Endothelial cell of umbilical vein (primary cell): ENCODE data around the gene CIITA. TPM values are rescaled to one million over a fixed set of nuclear protein-coding genes. Genes with fewer than 3 reads are reported as not detected.

Experiments used
- BruUV-seq: library from RNA; stranded (reverse); fragments of 400-500 nt; replicated peaks from 2 replicates; lab custom pipeline; 2021; lab: Mats Ljungman, UMichigan
- CTCF ChIA-PET: fragments of 300-600, 350-600 bp; sonication (Branson Sonifier 250); formaldehyde crosslinking; loops from one replicate; lab custom pipeline; 2021; ENCODE audit warnings: antibody characterized with exemption, inconsistent platforms; lab: Charles Lee
- POLR2A ChIA-PET: fragments of 300-600, 350-600 bp; sonication (Branson Sonifier 250); formaldehyde crosslinking; loops from one replicate; lab custom pipeline; 2021; ENCODE audit warnings: antibody characterized with exemption, inconsistent platforms; lab: Charles Lee
- DNase-seq: peaks from one replicate; pipeline ENCODE4 v3.0.0-alpha.2; 2011; ENCODE audit warnings: low read depth, low spot score
- FAIRE-seq: peaks from 2 replicates; lab custom pipeline; 2011; peaks lifted over from hg19 to GRCh38; lab: Jason Lieb, UNC
- H2AFZ ChIP-seq: 2 replicates; pipeline ENCODE4 v1.6.0; 2012; ENCODE audit warnings: low read depth, low read length, control low read depth, inconsistent platforms
- H3K27ac ChIP-seq: 2 replicates; pipeline ENCODE4 v1.5.1; 2011; ENCODE audit warnings: low read depth, mild to moderate bottlenecking, control low read depth, low read length, moderate library complexity; ENCODE audit not compliant: insufficient read depth
- H3K27me3 ChIP-seq, 2 experiments: 2 replicates each; pipeline versions ENCODE4 v1.6.0 to v1.6.1; 2011; ENCODE audit warnings: low read length in 2 of 2, mixed read lengths in 1 of 2; ENCODE audit not compliant: control insufficient read depth in 2 of 2, insufficient read depth in 2 of 2
- H3K36me3 ChIP-seq, 2 experiments: 2 replicates in 1 of 2; 3 replicates in 1 of 2; pipeline ENCODE4 v1.5.1; 2011; ENCODE audit warnings: low read length in 2 of 2, mild to moderate bottlenecking in 1 of 2, moderate library complexity in 1 of 2; ENCODE audit not compliant: control insufficient read depth in 2 of 2, insufficient read depth in 2 of 2; ENCODE audit errors: extremely low read depth in 1 of 2
- H3K4me1 ChIP-seq: 3 replicates; pipeline ENCODE4 v1.5.1; 2011; ENCODE audit warnings: mild to moderate bottlenecking, low read length; ENCODE audit not compliant: control insufficient read depth, insufficient read depth; ENCODE audit errors: extremely low read depth
- H3K4me2 ChIP-seq: 2 replicates; pipeline ENCODE4 v1.6.1; 2011; ENCODE audit warnings: low read length, control low read depth, mixed read lengths; ENCODE audit not compliant: insufficient read depth
- H3K4me3 ChIP-seq, 3 experiments: fragments of 200-600 bp in 1 of 3; sonication (generic), shearing (Covaris generic) in 1 of 3; replicated peaks in 1 of 3; 2 replicates each; pipeline ENCODE4 v1.5.1; 2011 to 2016; ENCODE audit warnings: control low read depth in 3 of 3, low read length in 3 of 3, mild to moderate bottlenecking in 2 of 3, inconsistent platforms in 1 of 3, low read depth in 1 of 3, moderate library complexity in 1 of 3; ENCODE audit not compliant: insufficient read depth in 1 of 3
- H3K79me2 ChIP-seq: 2 replicates; pipeline ENCODE4 v1.6.0; 2012; ENCODE audit warnings: low read length, inconsistent platforms; ENCODE audit not compliant: control insufficient read depth, insufficient read depth
- H3K9ac ChIP-seq: replicated peaks from 2 replicates; pipeline ENCODE3; 2011; ENCODE audit warnings: low read length, control low read depth; ENCODE audit not compliant: insufficient read depth; ENCODE audit errors: extremely low read depth
- H3K9me1 ChIP-seq: replicated peaks from 3 replicates; pipeline ENCODE4 v1.6.0; 2011; ENCODE audit warnings: mild to moderate bottlenecking, low read length; ENCODE audit not compliant: control insufficient read depth, insufficient read depth; ENCODE audit errors: extremely low read depth
- H3K9me3 ChIP-seq: replicated peaks from 2 replicates; pipeline ENCODE4 v1.5.1; 2012; ENCODE audit warnings: low read length, inconsistent platforms; ENCODE audit not compliant: control insufficient read depth, insufficient read depth
- H4K20me1 ChIP-seq: replicated peaks from 2 replicates; pipeline ENCODE3; 2011; ENCODE audit warnings: mild to moderate bottlenecking, low read length; ENCODE audit not compliant: control insufficient read depth, insufficient read depth; ENCODE audit errors: extremely low read depth
- EZH2 ChIP-seq: IDR thresholded peaks from 2 replicates; pipeline ENCODE4 v1.6.1; 2012; ENCODE audit warnings: borderline replicate concordance, low read depth, mild to moderate bottlenecking, moderate library complexity, low read length, inconsistent platforms; ENCODE audit not compliant: severe bottlenecking
- FOS ChIP-seq: IDR thresholded peaks from 2 replicates; pipeline ENCODE4 v1.6.1; 2011; ENCODE audit warnings: mild to moderate bottlenecking, low read length, moderate library complexity, borderline replicate concordance; ENCODE audit not compliant: insufficient read depth
- GATA2 ChIP-seq: IDR thresholded peaks from 2 replicates; pipeline ENCODE4 v1.7.0; 2011; ENCODE audit warnings: low read depth, mild to moderate bottlenecking, moderate library complexity, mixed read lengths, low read length; ENCODE audit not compliant: insufficient read length, insufficient read depth
- JUN ChIP-seq: IDR thresholded peaks from 2 replicates; pipeline ENCODE4 v1.6.1; 2011; ENCODE audit warnings: borderline replicate concordance, low read depth; ENCODE audit not compliant: insufficient read length, insufficient read depth
- MYC ChIP-seq: IDR thresholded peaks from one replicate; pipeline ENCODE4 v1.6.1; 2011; ENCODE audit warnings: mild to moderate bottlenecking, low read depth, low read length
- POLR2A ChIP-seq: IDR thresholded peaks from 2 replicates; pipeline ENCODE4 v1.6.1; 2012; ENCODE audit warnings: low read depth, mild to moderate bottlenecking, control low read depth, low read length
- POLR2AphosphoS5 ChIP-seq: IDR thresholded peaks from 2 replicates; pipeline ENCODE4 v1.6.1; 2012; ENCODE audit warnings: low read depth, mild to moderate bottlenecking, control low read depth, low read length, moderate library complexity; ENCODE audit not compliant: insufficient read depth
- dilution Hi-C: fragments of 300-500 bp; cut with MboI; formaldehyde crosslinking; loops from one replicate; pipeline ENCODE4 v1.15.0; 2019; ENCODE audit warnings: low sequenced_read_pairs; ENCODE audit not compliant: extremely low pct_ligation_motif_present
- intact Hi-C: fragments of 100-400 bp; cut with micrococcal nuclease; formaldehyde crosslinking; loops from one replicate; pipeline ENCODE4 v1.10.0; 2022
- polyA plus RNA-seq, 4 experiments: library from polyadenylated mRNA; depleted of rRNA in 3 of 4; stranded (reverse) in 3 of 4; unstranded in 1 of 4; fragments of >200 nt; gene quantifications; 2 replicates each; pipeline versions ENCODE4 v1.2.1 to v1.2.3, GENCODE V29; 2011 to 2012; ENCODE audit warnings: missing spikeins in 1 of 4
- total RNA-seq: library from RNA; stranded (reverse); gene quantifications from 2 replicates; pipeline ENCODE4 v1.2.3, GENCODE V29; 2021
- TF ChIP-seq, protein P1 (sequence below): IDR thresholded peaks from 2 replicates; pipeline ENCODE4 v1.6.1; 2011; ENCODE audit not compliant: insufficient read depth, insufficient read length
- TF ChIP-seq, protein P2 (sequence below), 2 donors: IDR thresholded peaks; 1 replicate in 1 of 2; 2 replicates in 1 of 2; pipeline ENCODE4 v1.5.1; 2011; ENCODE audit warnings: low read length in 2 of 2, mild to moderate bottlenecking in 2 of 2, moderate library complexity in 2 of 2, control low read depth in 1 of 2, inconsistent platforms in 1 of 2, low read depth in 1 of 2; ENCODE audit not compliant: insufficient read depth in 1 of 2; ENCODE audit errors: extremely low read depth in 1 of 2

The CIITA gene
- total and polyA plus RNA-seq, 2 donors (not counting 3 experiments of a cell fraction or from before 2014, with no cell fraction given) = not detected

DNA sequence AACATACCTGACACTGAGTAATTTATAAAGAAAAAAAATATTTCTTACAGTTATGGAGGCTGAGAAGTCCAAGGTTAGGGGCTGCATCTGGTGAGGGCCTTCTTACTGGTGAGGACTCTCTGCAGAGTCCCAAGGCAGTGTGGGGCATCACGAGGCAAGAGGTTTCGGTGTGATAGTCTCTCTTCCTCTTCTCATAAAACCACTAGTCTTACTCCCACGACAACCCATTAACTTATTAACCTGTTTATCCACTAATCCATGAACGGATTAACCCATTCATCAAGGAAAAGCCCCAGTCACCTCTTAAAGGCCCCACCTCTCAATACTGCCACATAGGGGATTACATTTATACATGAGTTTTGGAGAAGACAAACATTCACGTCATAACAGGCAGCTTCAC is 20.1 kb downstream of the CIITA start:
- no peak overlapping the region for H2AFZ ChIP-seq
- H3K9me1 ChIP-seq = no peaks in the 10 kb centered on the region
- CTCF ChIA-PET = interaction anchor here (1.5 kb wide), 1 partner anchor 21 kb away, joined by 3 read pairs; no protein-coding TSS in a partner anchor
- H3K27ac ChIP-seq = no peak overlapping the region
- TF ChIP-seq POLR2AphosphoS5 (no peak), JUN (no peak), FOS (no peak), MYC (no peak), GATA2 (no peak), POLR2A (no peak), EZH2 (no peak)
- TF ChIP-seq, protein P1, sequence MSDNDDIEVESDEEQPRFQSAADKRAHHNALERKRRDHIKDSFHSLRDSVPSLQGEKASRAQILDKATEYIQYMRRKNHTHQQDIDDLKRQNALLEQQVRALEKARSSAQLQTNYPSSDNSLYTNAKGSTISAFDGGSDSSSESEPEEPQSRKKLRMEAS = no peak
- TF ChIP-seq, protein P2, sequence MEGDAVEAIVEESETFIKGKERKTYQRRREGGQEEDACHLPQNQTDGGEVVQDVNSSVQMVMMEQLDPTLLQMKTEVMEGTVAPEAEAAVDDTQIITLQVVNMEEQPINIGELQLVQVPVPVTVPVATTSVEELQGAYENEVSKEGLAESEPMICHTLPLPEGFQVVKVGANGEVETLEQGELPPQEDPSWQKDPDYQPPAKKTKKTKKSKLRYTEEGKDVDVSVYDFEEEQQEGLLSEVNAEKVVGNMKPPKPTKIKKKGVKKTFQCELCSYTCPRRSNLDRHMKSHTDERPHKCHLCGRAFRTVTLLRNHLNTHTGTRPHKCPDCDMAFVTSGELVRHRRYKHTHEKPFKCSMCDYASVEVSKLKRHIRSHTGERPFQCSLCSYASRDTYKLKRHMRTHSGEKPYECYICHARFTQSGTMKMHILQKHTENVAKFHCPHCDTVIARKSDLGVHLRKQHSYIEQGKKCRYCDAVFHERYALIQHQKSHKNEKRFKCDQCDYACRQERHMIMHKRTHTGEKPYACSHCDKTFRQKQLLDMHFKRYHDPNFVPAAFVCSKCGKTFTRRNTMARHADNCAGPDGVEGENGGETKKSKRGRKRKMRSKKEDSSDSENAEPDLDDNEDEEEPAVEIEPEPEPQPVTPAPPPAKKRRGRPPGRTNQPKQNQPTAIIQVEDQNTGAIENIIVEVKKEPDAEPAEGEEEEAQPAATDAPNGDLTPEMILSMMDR (IDR thresholded peaks at IDR 0.05; ENCODE audit: extremely low read depth in 1 of 2, insufficient read depth in 1 of 2, low read depth in 1 of 2, low read length in 2 of 2) = no peak
- no peak overlapping the region for H3K4me2 ChIP-seq
- no peaks in the 10 kb centered on the region for H3K27me3 ChIP-seq
- DNase-seq (no peak), FAIRE-seq (no peak)
- intact Hi-C loops = no loop called here
- no peaks in the 10 kb centered on the region for H3K4me1 ChIP-seq
- H4K20me1 ChIP-seq = no peaks in the 10 kb centered on the region
- POLR2A ChIA-PET = no interaction called here
- BruUV-seq = no TSS peak
- H3K9me3 ChIP-seq = no peaks in the 10 kb centered on the region
- no peak overlapping the region for H3K9ac ChIP-seq
- dilution Hi-C loops = no loop called here
- no peak overlapping the region for H3K4me3 ChIP-seq
- H3K36me3 ChIP-seq = no peaks in the 10 kb centered on the region
- no peaks in the 10 kb centered on the region for H3K79me2 ChIP-seq
